HCT116 (cell line): ENCODE measurements around the gene AP1M1.

Source experiments
- CBX3 ChIP-seq: IDR thresholded peaks from 2 replicates; pipeline ENCODE4 v1.6.1; 2012; ENCODE audit warnings: low read depth
- CTCF ChIP-seq, 3 experiments: fragments of 200-600 bp in 1 of 3; sonication (generic) in 1 of 3; IDR thresholded peaks in 2 of 3; conservative IDR thresholded peaks in 1 of 3; 2 replicates each; pipeline ENCODE4 v1.5.1; 2012 to 2017; ENCODE audit warnings: low read depth in 2 of 3, low read length in 2 of 3, antibody characterized with exemption in 1 of 3, borderline replicate concordance in 1 of 3, control low read depth in 1 of 3, mild to moderate bottlenecking in 1 of 3, mixed read lengths in 1 of 3, mixed run types in 1 of 3, moderate library complexity in 1 of 3; ENCODE audit not compliant: insufficient read depth in 1 of 3
- EZH2 ChIP-seq: fragments of 200-600 bp; sonication (generic); IDR thresholded peaks from 2 replicates; pipeline ENCODE4 v1.6.1; 2017; ENCODE audit warnings: antibody characterized with exemption, mixed run types
- JUND ChIP-seq: IDR thresholded peaks from 2 replicates; pipeline ENCODE4 v1.6.1; 2012
- MAX ChIP-seq: IDR thresholded peaks from 2 replicates; pipeline ENCODE4 v1.6.1; 2012
- POLR2A ChIP-seq: IDR thresholded peaks from 2 replicates; pipeline ENCODE4 v1.7.0; 2011; ENCODE audit warnings: borderline replicate concordance; ENCODE audit not compliant: insufficient read depth, insufficient read length; ENCODE audit errors: extremely low read depth
- REST ChIP-seq: IDR thresholded peaks from 2 replicates; pipeline ENCODE4 v1.6.1; 2012; ENCODE audit warnings: low read depth
- ZFX ChIP-seq: fragments of 450-650 bp; IDR thresholded peaks from 2 replicates; pipeline ENCODE4 v1.6.1; 2017

GRCh38 chr19:16290692-16291091, 93.0 kb downstream of the AP1M1 start:
- TF ChIP-seq CTCF (IDR thresholded peaks at IDR 0.05 in 2 of 3, conservative IDR thresholded peaks at IDR 0.05 in 1 of 3; ENCODE audit: borderline replicate concordance in 1 of 3, insufficient read depth in 1 of 3, low read depth in 2 of 3, low read length in 2 of 3) (no peak), MAX (no peak), JUND (no peak), EZH2 (no peak), POLR2A (no peak), ZFX (no peak), CBX3 (no peak), REST (no peak)
